Measurements from ENCODE around the gene ARRDC3.
A peak's percentile ranks its signal among the peaks of the same experiment; 100 is the strongest.
"Not testable (repeated sequence)": the region's sequence is repeated elsewhere in the genome, so short reads cannot be mapped to it uniquely, and the experiment has no call there.

ARRDC3 gene

DNA sequence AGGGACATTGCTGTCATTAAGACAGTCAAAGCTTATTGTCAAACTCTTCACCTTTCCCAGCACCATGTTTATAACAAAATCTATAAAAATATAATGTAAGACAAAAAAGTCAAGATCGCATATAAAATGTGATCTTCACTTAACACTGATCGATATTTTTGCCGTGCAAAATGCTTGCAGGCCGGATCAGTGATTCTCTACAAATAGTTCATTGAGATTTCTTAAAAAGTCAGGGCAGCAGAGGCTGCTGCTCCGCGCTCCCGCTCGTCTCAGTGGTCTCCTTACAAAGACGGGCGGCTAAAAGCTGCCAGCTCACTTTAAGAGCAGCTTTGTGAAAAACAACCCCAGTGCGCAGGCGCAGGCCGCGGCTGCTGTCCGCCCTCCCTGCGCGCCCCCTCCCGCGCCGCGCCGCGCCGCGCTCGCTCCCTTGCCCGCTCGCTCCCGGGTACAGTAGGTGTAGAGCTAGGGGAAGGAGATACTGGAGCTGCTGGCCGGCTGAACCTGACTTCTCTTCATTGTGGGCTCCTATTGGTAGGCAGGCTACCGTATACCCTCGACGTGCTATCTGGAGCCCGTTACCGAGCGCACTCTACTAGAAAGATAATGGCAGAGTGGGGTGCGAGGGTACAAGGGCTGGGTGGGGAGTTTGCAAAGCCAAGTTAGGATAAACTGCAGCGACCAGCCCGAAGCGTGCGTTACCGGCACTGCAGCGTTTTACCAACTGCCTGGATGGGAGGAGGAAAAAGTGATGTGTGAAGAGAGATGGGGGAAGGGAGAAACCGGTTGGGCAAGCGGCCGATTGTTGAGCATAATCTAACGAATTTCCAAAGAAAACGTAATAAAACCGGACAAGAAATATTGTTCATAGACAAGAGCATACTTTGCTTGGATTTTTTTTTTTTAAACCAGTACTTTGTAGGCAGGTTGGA is at the start of gene ARRDC3:
Gene ARRDC3, minus strand, starts transcription at position 291 of the 929 bp plus-strand sequence. Its CDS starts 225 bp downstream, at position 66.
- DNase-seq (ENCODE audit: low spot score): peak; percentile 93

- DNase-seq (ENCODE audit: low spot score): no peak
These were observed 47.8 kb upstream of the ARRDC3 start for GRCh38 chr5:91430949-91431348.

- DNase-seq (ENCODE audit: low spot score): no peak
These were observed 41.7 kb upstream of the ARRDC3 start for GRCh38 chr5:91424638-91425436.

GRCh38 chr5:91423871-91424270 is 40.8 kb upstream of the ARRDC3 start:
- DNase-seq (ENCODE audit: low spot score): no peak

GRCh38 chr5:91420879-91421278 is 37.8 kb upstream of the ARRDC3 start:
- DNase-seq (ENCODE audit: low spot score): no peak

- DNase-seq (ENCODE audit: low spot score): peak; percentile 52
These were observed 36.7 kb upstream of the ARRDC3 start for GRCh38 chr5:91419571-91420537.

- DNase-seq (ENCODE audit: low spot score): no peak
These were observed 36.0 kb upstream of the ARRDC3 start for GRCh38 chr5:91419136-91419535.

DNA sequence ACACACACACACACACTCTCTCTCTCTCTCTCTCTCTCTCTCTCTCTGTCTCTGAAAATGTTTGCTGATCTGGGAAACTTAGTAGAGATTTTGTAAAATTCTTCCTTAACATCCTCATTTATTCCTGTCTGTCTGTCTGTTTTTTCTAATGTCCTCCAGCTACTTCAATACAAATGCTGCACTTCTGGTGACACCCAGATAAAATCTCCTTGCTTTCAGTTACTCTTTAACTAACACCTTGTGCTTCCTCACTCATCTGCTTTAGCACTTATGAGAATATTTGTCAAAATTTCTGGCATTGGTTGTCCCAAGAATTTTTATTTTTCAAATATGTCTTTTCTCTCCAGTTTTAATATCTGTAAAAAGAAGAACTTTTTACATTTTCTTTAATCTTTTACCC is 35.0 kb upstream of the ARRDC3 start:
- DNase-seq (ENCODE audit: low spot score): no peak

GRCh38 chr5:91417219-91417618 is 34.1 kb upstream of the ARRDC3 start:
- DNase-seq (ENCODE audit: low spot score): no peak

DNA sequence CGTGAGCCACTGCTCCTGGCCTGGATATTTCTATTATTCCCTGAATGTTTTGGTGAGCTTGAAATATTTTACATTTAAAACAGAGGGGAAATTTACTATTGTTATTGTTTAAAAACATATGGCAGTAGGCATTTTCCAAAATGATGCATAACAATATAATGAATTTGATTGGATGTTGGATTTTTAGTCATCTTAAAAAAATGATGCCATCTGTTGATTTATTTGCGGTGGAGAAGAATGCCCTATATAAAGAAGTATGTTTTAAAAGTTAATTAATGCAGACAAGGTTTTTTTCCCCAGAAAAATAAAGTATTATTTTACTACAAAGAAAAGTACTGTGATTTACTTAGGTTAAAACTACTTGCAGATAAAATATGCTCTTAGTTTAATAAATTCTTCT is 33.4 kb upstream of the ARRDC3 start:
- no peak for DNase-seq (ENCODE audit: low spot score)

DNA sequence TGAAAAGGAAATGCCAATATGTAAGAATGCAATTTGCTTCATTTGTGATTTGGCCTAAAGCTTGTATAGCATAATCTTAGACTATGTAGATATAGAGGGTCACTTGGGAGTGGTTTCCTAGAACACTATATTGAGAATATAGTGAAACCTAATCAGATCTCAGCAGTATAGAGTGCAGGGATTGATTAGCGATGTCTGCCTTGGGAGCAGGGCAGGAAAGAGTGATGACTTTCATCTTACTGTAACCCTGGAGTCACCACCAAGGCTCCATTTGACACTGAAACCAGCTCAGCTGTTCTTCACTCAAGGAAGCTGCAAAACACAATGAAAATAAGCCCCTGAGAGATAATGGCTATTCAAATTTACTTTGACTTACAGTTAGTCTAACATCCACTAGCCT is 26.2 kb upstream of the ARRDC3 start:
- no peak for DNase-seq (ENCODE audit: low spot score)

GRCh38 chr5:91408710-91409109 is 25.6 kb upstream of the ARRDC3 start:
- DNase-seq (ENCODE audit: low spot score): no peak

DNA sequence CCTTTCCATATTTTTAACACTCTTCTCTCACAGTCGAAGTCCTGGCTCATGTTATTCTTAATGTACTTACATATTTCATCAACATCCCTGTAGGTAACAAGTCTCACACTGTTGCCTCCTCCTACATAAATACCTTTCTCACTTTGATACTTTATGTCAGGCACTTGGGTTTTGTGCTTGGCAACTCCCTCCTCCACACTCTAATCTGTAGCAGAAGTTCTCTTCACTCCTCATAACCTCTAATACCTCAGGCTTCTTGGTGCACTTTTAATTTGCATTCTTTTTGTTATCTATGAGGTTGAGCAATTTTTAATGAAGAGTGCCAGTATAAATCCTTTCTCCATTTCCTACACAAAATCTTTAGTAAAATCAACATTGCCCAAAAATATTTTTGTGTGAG is 24.1 kb upstream of the ARRDC3 start:
- DNase-seq (ENCODE audit: low spot score): no peak

GRCh38 chr5:91403438-91403837 is 20.3 kb upstream of the ARRDC3 start:
- DNase-seq (ENCODE audit: low spot score): peak; percentile 65

GRCh38 chr5:91401175-91401574 is 18.1 kb upstream of the ARRDC3 start:
- DNase-seq (ENCODE audit: low spot score): peak; percentile 60

GRCh38 chr5:91397791-91398190 is 14.7 kb upstream of the ARRDC3 start:
- DNase-seq (ENCODE audit: low spot score): no peak

- DNase-seq (ENCODE audit: low spot score): no peak
These were observed 7.2 kb upstream of the ARRDC3 start for GRCh38 chr5:91390268-91390667.

- not testable (repeated sequence) for DNase-seq (ENCODE audit: low spot score)
These were observed 6.4 kb upstream of the ARRDC3 start for GRCh38 chr5:91389555-91389954.

- no peak for DNase-seq (ENCODE audit: low spot score)
These were observed 5.2 kb upstream of the ARRDC3 start for GRCh38 chr5:91388362-91388761.

DNA sequence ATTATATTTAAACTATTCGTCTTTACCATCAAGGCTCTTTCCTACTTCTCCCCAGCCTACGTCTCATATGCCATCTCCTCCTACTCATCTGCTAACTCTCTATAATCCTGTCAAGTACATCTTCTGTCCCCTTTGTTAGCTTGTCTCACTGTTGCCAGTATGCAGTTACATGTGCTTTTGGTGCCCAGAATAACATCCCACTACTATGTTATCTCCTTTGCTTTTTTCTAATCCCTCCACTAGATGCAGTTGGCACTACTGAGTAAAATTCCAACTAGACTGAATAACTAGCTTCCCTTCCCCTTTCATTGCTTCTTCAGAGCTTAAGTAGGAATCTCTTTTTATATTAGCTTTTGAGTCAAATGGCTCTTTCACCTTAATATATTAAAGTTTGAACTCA is 3.0 kb upstream of the ARRDC3 start:
- no peak for DNase-seq (ENCODE audit: low spot score)

GRCh38 chr5:91385596-91385995 is 2.5 kb upstream of the ARRDC3 start:
- DNase-seq (ENCODE audit: low spot score): not testable (repeated sequence)

All from AG08395 (cell line).